Inferior parietal cortex (tissue), 1 donor: ENCODE measurements around the gene ANP32E.
A peak's percentile ranks its signal among the peaks of the same experiment; 100 is the strongest.
"Not testable (repeated sequence)": the region's sequence is repeated elsewhere in the genome, so short reads cannot be mapped to it uniquely, and the experiment has no call there.

Experiments used
- DNase-seq: peaks from one replicate; pipeline ENCODE4 v3.0.0-alpha.2; 2016; ENCODE audit errors: extremely low spot score

The ANP32E gene

GRCh38 chr1:150214099-150214756 is 21.7 kb downstream of the ANP32E start:
- not testable (repeated sequence) for DNase-seq

DNA sequence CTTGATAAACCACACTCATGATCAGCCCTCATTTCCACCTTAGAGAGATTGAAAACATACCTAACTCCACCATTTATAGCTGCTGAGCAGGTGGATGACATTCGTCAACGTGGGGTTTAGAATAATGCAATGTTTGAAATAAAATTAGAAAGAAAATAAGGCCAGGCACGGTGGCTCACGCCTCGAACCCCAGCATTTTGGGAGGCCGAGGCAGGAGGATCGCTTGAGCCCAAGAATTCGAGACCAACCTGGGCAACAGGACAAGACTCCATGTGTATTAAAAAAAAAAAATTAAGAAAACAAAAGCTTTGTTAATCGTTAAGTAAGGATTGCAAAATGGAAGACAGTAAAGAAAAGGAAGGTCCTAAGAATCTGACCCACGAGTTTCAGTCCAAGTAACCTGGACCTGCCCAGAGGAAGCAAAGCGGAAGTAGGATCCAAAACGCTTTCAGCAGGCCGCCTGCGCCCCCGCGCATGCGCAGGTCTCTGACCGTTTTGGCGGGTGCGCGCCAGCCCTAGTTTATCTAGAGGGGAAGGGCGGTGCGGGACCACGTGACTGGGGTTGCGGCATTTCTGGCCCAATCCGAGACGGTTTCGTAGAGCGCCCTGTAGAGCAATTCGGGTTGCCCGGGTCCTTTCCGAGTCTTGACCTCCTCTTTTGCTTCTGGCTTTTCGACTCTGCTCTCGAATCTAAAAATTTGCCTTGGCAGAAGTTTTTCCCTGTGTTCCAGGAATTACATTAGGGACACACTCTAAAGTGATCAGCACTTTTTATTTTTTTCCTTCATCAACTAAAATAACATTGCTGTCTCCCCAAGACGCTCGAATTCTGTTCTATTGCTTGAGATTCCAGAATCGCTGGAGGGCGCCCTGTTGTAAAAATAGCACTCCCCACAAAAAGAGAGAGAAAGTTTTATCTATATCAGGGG is 22.5 kb downstream of the ANP32E start:
- DNase-seq = peak; percentile 94

GRCh38 chr1:150212070-150212469 is 23.8 kb downstream of the ANP32E start:
- DNase-seq = no peak

DNA sequence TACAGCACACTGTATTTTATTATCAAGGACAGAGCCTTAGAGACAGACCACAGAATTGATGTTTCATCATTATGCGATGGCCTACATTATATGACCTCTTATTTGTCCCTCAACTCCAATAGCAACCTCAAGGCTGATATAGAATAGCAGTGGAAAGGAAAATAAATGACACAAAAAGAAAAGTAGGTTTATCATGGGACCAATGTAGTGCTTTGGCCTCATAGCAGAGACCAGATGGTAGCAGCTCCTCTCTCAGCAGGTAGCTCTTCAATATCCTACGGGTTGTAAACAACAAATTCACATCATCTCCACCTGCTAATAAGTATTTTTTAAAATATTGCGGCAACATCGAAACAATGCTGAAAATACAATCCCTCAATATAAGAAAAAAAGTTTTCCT is 25.2 kb downstream of the ANP32E start:
- no peak for DNase-seq

- DNase-seq = no peak
Observed at GRCh38 chr1:150210091-150210490, 25.8 kb downstream of the ANP32E start.

- DNase-seq = not testable (repeated sequence)
Observed at GRCh38 chr1:150208460-150208859, 27.5 kb downstream of the ANP32E start.

DNA sequence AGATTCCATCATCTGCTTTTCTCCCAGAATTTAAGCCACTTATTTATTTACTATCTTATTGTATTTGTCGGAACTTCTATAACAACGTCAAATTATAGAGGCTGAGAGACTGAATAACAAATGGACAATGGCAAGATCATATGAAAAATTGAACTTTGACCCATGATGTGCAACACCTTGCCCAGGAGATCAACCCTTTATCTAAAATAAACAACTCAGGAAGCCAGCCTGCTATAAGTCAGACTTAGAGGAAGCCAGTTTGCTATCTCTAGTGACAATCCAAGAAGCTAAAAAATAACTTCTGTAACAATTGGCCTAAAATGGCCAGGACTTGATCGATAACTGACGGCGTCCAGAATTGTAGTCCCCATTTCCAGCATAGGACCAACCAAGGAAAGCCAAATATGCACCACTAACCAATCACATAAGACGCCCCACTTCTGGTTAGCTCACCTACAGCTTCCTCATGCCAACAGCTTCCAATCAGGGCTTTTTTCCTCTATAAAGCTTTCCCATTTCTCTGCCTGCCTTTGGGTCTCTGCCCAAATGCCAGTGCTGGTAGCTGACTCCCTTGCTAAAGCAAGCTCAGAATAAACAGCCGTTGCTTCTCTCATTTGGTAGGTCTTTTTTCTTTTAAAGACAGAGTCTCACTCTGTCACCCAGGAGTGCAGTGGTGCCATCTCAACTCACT is 28.5 kb downstream of the ANP32E start:
- DNase-seq = no peak

GRCh38 chr1:150196417-150196816 is 39.5 kb downstream of the ANP32E start:
- DNase-seq = no peak

GRCh38 chr1:150194381-150195031 is 41.4 kb downstream of the ANP32E start:
- DNase-seq = no peak

DNA sequence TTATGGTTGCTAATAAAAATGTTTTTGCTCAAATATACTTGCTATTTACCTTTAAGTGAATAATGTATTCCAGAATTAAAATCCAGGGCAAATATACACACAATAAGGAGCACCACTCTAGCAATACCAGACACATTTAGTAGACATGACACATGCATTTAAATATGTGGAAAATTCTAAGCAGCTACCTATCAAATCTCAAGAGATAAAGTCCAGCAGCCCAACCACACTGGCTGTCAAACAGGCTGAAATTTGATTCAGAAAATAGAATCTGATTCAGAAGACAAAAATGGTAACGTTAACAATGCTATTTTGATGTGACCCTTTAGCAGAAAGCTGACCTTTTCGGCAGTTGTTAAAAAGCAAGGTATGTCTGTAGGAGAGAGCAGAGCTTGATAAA is 43.9 kb downstream of the ANP32E start:
- no peak for DNase-seq

DNA sequence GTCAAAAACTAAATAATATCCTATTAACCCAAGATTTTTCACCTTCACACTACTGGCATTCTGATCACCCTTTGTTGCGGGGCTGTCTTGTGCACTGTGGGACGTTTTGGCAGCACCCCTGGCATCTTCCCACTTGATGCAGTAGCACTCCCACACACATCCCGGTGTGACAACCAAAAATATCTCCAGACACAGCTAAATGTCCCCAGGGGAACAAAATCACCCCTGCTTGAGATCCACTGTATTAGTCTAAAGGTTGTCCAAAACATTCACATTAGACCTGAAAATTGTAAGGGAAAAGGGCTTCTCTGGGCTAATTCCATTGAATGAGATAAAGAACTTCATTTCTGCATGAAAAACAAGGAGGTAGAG is 48.4 kb downstream of the ANP32E start:
- no peak for DNase-seq

- peak; percentile 74 for DNase-seq
Observed at GRCh38 chr1:150186789-150187559, 48.9 kb downstream of the ANP32E start.

GRCh38 chr1:150186438-150186788 is 49.5 kb downstream of the ANP32E start:
- not testable (repeated sequence) for DNase-seq

- no peak for DNase-seq
Observed at GRCh38 chr1:150185481-150185880, 50.4 kb downstream of the ANP32E start.

- DNase-seq = no peak
Observed at GRCh38 chr1:150183061-150183460, 52.9 kb downstream of the ANP32E start.

DNA sequence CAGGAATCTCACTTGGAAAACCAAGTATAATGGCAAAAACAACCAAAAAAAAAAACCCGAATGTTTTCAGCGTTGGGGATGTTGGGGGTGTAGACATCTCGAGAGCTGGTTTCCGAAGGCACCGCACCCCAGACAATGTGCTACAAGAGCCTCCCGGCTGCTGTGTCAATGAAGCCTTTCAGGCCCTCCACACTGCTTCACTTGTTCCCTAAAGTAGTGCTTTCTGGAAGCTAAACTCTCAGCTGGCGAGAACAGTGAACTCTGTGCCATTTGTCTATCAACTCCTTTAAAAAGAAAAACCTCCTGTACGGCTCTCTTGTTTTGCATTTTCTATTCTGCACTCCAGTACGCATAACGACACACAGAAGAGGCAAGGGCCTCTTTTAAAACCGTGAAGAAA is 53.7 kb downstream of the ANP32E start:
- DNase-seq = peak; percentile 62

DNA sequence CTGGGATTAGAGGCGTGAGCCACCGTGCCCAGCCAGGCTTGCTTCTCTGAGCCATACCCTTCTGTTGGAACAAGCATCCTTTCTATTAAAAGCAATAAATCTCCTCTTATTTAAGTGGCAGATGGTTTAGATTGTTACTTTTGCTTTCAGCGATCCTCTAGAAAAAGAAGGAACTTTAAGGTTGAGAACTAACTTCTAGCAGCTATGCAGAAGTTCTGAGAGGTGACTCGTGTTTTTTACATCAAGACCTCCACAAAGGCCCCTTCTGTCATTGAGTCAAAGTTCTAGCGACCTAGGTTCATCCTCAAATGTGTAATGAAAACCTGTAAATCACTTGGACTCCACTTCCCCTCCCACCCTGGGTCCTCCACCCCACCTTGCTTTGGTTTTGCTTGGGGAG is 55.4 kb downstream of the ANP32E start:
- DNase-seq = no peak

DNA sequence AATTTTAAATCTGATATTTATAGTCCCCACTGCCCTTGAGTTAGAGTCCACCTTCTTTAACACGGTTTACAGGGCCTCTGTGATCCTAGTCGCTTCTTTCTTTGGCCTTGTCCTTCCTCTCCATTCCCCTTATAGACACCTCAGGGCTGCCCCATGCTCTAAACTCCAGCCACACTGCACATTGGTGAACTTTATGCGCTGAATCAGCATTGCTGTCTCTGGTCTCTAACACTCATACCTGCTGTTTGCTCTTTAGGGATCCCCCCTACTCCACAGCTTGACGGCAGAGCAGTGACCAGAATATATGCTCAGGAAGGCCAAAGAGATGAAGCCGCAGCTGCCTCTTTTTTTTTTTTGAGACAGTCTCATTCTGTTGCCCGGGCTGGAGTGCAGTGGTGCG is 56.0 kb downstream of the ANP32E start:
- DNase-seq = no peak

DNA sequence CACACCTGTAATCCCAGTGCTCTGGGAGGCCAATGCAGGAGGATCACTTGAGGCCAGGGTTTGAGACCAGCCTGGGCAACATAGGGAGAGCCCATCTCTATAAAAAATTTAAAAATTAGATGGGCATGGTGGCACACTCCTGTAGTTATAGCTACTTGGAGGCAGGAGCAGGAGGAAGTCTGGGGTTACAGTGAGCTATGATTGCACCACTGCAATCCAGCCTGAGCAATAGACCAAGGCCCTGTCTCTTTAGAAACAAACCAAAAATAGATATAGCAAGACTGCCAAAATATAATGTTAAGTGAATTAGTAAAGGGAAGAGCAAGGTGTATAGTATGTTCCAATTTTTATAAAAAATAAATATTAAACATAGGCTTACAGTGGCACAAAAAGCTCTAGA is 57.4 kb downstream of the ANP32E start:
- no peak for DNase-seq

DNA sequence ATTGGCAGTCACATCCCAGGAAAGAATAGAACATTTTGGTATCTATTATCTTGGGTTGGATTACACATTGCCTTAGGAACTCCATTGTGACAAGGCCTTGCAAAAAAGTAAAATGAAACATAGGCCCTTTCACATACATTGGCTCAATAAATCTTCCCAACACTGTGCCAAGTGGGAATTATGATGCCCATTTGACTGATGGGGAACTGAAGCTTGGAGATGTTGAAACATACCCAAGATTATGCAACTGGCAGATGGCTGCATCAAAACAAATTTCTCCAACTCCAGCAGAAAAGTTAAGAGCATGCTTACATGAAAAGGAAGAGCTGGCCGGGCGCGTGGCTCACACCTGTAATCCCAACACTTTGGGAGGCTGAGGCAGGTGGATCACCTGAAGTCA is 59.3 kb downstream of the ANP32E start:
- DNase-seq = no peak

- no peak for DNase-seq
Observed at GRCh38 chr1:150173141-150173585, 62.7 kb downstream of the ANP32E start.
